ENCODE measurements around the gene OSM. TPM values are rescaled to one million over a fixed set of nuclear protein-coding genes. Genes with fewer than 3 reads are reported as not detected.

OSM gene
- total RNA-seq, 1 donor from 2014 or later = not detected

DNA sequence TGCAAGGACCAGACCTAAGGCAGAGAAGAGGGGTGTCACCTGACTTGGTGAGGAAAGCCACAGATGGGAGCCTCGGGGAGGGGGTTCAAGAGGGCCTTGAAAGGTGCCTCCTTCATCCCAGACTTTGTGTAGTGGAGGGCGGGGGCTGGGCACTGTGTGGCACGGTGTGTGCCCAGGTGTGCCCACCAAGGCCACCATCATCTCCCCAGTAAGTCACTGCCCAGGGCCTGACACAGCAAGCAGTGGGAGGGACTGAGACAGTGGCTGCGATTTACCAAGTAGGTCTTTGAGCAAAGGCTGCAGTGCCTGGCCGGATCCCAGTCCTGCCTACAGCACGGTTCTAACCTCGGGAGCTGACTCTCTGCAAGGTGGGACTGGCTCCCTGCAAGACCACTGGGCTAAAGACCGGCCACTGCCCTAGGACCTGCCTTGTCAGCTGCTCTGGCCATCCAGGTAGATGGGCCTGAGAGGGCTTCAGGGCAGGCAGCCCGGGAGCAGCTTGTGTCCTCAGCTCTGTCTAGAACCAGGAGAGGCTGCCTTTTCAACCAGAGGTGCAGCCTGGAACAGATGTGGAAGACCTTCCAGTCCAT is 1.4 kb downstream of the OSM start:
- DNase-seq (ENCODE audit: extremely low read depth, low read depth, low spot score) = no peak

DNA sequence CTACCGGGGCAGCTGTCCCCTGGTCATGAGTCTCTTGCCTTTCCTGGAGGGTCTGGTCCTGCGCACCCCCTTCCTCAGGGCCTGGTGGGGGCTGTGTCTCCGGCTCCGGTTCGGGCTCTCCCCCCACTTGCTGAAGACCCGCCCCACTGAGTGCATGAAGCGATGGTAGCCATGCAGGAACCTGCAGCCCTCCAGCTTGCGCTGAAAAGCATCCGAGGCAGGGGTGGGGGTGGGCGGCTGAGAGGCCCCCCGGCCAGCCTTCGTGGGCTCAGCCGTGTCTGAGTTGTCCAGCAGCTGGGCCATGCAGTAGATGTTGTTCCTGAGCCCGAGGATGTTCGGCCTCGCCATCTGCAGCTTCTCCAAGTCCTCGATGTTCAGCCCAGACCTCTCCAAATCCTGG is 2.8 kb downstream of the OSM start:
- DNase-seq (ENCODE audit: extremely low read depth, low read depth, low spot score) = no peak

DNA sequence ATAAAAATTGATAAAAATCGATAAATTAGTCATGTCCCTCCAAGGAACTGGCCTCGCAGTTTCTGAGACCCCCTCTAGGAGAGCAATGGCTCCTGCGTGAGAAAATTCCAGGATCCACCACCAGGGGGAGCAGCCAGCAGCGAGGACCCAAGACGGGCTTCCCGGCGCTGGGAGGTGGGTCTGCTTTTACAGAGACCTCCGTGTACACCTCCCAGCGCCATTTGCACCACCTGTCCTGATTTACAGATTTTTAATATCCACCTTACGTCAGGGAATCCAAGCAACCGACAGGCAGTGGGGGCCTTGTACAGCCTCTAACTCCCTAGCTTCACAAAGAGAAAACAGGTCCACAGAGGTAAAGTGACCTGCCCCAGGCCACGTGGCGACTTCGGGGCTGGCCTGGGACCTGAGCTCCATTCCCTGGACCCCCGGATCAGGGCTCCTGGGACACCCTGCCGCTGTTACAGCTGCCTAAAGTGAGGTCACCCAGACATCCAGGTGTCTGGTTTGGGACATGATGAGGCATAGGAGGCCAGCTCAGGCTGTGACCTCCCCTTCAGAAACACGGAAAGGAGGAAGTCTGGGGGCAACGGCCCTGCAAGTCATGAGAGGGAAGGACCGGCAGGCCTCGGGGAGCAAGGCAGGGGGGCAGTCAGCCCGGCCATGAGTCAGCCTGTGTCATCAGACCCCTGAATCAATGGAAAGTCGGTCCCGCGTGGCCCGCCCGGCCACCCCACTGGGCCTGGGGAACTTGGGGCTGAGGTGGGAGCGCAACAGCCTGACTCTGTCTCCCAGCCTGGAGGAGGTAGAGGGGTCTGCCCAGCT is 3.5 kb downstream of the OSM start:
- DNase-seq (ENCODE audit: extremely low read depth, low read depth, low spot score) = no peak

DNA sequence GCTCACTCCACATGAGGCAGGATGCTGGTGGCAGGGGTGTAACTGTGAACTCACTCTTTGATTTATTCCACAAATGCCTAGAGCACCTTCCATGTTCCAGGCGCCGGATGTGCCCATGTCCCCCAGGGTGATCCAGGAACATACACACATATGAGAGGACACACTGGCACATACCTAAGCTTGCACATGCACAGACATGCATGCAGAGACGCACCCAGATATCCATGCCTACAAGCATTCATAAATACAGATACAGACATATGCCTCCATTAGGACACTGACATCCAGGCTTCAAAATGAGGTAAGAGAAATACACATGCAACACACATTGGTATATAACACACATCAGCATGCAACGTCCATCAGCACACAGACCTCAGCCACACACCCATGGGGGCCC is 4.5 kb downstream of the OSM start:
- no peak for DNase-seq (ENCODE audit: extremely low read depth, low read depth, low spot score)

DNA sequence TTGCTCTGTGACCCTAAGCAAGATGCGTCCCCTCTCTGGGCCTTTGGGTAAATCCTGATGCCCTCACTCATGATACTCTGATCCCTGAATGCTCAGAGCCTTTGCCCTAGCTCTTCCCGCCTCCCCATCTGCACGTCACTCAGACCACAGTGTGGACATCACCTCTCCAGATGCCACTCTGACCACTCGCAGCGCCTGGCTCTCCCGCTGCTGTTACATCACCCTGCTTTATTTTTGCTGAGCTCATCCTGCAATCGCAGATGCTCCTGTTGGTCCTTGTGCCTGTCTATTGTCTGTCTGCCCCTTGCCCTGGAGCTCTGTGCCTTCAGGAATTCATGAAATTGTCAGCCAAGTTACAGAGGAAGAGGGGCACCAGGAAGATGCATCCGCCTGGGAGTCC is 5.5 kb downstream of the OSM start:
- DNase-seq (ENCODE audit: extremely low read depth, low read depth, low spot score) = no peak

DNA sequence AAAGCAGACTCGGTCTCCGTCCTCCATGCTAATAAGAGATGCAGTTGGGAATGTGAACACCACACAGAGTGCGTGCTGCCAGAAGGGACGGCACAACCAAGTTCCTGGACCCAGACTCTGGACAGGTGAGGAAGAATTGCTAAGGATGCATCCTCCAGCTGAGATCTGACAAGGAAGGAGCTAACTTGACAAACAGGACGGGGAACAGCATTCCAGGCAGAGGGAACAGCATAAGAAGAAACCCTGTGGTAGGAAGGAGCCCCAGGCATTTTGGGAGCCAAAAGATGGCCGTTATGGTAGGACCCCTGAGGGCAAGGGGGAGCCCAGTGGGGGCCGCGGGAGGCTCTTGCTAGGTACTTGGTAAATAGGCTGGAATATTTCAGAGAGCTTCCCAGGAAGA is 6.0 kb downstream of the OSM start:
- DNase-seq (ENCODE audit: extremely low read depth, low read depth, low spot score) = no peak

DNA sequence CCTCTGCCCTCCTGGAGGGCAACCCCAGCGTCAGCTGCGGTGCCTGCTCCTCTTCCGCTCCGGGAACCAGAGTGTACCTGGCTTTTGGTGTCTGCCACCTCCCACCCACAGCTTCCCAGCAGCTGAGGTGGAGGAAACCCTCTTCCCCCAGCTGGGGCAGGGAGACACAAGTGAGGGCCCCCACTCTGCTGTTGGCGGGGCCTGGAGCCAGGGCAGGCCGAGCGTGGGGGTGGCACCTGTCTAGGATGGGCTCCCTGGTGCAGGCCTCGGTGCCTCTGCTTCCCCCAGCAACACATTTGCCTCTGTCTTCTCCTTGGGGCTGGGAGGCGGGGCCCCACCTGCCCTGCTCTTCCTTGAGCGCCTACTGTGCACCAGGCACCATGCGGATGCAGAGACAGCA is 6.4 kb downstream of the OSM start:
- DNase-seq (ENCODE audit: extremely low read depth, low read depth, low spot score) = no peak

DNA sequence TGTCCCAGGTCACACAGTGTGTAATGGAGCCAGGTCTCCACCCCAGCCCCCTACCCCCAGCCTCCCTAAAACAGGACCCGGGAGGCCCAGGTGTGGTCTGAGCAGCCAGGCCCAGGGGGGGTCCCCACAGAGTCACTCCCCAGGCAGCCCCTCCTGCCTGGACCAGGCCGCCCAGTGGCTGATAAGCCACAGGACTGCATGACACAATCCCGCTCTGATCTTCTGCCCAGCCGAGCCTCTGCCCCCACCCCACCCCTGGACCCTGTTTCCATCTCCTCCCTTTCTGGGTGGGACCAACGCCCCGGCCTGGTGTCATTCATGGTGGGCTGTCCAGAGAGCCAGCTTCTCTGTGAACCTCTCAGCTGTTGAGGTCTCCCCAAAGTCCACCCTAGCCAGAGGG is 12.3 kb downstream of the OSM start:
- no peak for DNase-seq (ENCODE audit: extremely low read depth, low read depth, low spot score)

DNA sequence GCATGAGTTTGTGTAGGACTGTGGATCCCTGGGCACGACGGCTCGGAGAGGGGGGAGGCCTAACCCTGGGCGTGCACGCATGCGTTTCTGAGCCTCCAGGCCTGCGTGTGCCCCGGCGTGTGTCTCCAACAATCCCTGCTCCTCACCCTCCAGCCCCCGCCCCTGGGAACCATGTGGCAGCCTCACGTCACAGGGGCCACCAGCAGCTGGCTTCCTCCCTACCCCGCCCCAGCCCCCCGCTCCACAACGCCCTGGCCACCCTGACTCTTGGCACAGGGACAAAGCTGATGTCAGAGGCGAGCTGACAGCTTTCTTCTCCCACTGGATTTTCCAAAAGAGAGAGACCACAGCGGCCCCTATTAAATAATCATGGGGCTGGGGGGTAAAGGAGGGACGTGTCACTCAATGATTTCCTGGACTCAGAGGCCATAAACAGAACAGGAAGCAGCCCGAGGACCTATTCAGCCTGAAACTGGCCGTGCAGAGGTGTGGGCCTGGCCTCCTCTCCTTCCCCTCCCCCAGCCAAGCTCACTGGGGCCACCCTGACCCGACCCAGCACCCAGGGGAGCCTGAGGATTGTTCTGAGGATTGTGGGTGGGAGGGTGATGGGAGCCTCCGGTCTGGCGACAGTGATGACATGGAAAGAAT is 13.3 kb downstream of the OSM start:
- DNase-seq (ENCODE audit: extremely low read depth, low read depth, low spot score) = no peak

DNA sequence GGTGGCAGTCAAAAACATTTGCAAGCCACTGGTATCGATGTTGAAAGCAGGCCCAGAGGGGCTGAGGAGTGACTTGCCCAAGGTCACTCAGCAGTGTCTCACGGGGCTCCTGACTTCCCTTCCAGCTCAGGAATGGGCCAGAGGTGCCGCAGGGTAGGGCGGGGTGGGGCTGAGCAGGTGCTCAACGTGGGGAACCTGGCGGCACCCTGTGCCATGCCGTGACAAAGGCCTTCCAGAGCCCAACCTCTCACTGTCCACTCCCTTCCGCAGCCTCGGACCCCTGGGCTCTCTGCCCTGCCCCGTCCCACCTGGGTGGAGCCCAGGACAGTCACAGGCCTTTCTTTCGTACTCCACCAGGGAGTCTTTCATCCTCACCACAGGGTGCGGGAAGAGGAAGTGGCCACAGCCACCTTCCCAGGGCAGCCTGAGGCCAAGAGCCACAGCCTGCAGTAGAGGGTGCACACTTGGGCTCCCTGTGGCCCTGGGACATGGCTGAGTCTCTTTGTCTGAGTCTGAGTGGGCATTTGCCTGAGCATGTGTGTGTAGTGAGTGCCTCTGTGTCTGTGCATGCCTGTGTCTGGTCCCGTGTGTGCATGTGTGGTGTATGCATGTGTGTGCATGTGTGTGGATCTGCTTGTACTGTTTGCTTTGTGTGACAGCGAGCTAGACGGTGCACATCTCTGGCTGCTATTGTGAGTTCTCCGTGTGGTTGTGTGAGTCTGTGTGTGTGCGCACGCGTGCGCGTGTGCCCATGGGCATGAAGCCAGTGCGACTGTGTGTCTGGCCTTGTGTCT is 14.0 kb downstream of the OSM start:
- DNase-seq (ENCODE audit: extremely low read depth, low read depth, low spot score) = no peak

DNA sequence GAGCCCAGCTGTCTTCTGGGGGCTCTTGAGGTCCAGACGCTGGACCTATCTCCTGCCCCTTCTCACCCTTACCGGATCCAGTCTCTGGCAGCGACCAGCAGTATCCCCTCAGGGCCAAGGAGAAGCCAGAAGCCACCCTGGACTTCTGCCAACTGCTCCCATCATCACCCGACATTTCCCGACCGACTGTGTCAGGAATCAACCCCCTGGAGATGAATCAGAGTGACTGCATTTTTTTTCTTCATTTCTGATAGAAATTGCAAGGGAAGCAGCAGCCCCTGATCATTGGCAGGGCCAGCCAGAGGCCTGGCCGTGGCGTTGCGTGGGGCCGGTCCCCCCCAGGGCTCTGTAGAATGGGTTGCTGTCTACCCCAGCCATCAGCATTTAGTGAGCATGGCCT is 14.9 kb downstream of the OSM start:
- DNase-seq (ENCODE audit: extremely low read depth, low read depth, low spot score) = no peak

DNA sequence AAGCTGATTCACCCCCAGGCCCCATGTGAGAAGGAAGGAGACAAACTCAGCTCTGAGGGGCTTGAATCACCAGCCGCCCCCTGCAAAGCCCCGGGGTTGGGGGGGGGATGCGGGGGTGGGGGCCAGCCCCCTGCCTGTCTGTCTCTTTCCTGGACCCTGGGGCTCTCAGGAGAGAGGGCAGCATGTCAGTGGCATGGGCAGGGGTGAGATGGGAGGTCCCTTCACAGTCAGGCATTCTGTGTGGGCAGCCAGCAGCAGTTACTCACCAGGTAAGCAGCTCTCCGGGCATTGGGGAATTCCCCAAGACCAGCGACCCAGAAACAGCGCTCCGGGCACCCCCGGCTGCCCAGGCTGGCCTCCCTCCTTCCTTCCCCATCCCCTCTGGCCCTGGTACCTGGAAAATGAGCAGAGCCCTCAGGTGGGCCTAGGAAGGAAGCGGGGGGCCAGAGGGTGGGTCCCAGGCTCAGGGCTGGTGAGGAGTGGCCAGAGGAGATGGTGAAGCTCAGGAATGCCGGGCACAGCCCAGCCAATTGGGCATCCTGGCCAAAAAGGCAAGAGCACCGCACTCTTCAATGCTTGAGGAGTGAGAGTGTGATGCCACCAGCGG is 15.9 kb downstream of the OSM start:
- DNase-seq (ENCODE audit: extremely low read depth, low read depth, low spot score) = no peak

DNA sequence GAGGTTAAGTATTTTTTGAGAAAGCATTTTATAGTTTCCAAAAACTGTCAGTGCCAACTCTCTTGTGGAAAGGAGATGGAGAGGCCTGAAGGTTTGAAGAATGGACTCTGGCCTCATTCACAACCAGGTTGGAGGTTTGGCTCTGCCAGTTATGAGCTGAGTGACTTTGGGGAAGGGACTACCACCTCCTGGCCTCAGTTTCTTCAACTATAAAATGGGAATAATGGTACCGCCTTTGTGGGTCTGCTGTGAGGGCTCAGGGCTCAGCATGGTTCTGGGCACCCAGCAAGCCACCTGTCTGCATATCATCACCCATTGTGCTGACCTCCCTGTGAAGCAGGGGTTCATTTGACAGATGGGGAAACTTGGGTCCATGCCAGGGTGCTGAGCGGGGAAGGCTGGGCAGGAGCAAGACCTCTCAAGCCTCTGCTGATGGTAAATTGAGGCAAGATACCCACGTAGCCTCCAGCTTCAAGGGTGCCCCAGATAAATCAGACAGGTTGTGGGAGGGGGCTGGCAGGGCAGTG is 16.5 kb downstream of the OSM start:
- DNase-seq (ENCODE audit: extremely low read depth, low read depth, low spot score) = no peak

DNA sequence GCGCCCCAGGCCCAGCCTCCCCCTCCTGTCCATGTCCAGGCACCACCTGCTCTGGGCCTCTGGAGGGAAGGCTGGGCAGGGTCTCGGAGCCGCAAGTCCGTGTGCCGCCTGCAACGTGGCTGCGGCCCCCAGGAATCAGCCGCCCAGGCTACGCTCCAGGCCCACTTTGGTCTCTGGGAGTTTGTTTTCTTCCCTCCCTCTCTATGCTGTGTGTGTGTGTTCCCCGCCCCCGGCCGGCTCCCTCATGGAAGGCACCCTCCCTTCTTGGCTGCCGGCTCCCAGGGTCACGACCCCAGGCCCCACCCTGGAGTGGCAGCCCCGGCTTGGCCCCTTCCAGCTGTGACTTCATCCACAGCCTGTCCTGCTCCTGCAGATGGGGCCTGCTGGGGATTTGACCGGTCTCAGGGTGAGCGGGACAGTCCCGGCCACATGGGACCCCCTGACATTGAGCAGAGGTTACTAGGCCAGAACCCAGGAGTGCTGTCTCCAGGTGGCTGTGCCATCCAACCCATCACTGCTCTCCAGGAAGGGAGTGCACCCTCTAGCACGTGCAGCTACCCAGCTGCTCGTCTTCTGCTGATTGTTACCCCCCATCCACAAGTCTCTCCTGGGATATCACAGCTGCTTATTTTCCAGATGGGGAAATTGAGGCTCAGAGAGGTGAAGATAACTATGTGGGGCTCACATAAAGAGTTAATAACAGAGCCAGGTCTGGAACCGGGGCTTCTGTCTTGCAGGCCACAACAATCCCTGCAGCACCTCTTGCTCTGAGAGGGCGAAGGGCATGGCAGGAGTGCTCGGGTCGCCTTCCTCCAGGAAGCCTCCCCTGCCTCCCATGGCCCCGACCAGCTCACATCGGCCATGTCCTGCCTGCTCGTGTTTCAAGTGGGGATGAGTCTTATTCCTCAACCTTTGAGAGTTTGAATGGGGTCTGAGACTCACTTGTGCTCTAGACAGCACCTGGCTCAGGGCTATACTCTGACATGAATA is 17.3 kb downstream of the OSM start:
- no peak for DNase-seq (ENCODE audit: extremely low read depth, low read depth, low spot score)

DNA sequence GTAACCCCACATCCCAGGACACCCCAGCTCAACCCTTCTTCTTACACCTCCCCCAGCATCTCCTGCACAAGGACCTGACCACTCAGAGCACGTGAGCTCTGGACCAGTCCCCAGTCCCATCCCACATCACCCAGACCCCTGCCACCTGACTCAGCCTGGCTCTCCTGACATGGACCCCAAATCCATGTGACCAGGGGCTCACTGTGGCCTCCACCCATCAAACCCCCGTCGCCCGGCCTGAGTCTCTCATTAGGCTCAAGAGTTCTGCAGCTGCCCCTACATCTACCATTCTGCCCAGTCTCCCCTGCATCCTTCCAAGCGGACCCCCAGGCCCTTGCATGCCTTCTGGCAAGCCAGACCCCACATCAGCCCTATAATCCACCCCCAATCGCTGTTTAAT is 18.2 kb downstream of the OSM start:
- DNase-seq (ENCODE audit: extremely low read depth, low read depth, low spot score) = no peak

DNA sequence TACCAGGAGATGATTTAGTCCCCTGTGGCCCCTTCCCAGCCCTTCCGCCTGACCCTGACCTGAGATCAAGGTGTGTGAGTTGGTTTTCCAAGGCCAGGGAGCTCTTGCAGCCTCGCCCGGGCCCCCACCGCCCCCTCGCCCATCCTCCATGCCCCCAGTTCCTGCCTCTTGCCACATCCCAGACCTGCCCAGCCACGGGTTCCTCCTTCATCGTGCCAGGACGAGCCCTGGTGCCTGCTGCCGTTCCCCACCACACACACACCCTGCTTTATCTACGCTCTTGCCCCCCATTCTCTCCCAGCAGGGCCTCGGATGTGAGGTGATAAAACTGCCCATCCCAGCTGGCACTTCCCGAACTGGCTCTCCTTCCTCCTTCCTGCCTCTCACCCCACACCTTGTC is 18.7 kb downstream of the OSM start:
- DNase-seq (ENCODE audit: extremely low read depth, low read depth, low spot score) = no peak

DNA sequence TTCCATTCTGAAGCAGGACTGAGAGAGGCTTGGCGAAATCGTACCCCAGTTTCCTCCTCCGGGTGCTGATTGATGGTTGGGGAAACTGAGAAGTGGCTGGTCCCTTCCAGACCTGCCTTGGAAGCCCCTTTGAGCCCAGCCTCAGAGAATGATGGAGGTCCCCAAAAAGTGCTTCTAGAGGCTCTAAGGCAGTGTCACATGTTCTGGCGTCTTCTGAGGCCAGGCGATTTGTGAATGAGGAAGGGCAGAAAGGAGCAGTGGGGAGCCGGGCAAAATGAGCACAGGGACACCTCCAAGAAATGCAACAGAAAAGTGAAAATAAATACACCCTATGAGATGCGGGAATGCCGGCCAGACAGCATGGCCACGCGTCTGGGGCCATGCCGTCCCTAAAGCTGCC is 19.1 kb downstream of the OSM start:
- no peak for DNase-seq (ENCODE audit: extremely low read depth, low read depth, low spot score)

DNA sequence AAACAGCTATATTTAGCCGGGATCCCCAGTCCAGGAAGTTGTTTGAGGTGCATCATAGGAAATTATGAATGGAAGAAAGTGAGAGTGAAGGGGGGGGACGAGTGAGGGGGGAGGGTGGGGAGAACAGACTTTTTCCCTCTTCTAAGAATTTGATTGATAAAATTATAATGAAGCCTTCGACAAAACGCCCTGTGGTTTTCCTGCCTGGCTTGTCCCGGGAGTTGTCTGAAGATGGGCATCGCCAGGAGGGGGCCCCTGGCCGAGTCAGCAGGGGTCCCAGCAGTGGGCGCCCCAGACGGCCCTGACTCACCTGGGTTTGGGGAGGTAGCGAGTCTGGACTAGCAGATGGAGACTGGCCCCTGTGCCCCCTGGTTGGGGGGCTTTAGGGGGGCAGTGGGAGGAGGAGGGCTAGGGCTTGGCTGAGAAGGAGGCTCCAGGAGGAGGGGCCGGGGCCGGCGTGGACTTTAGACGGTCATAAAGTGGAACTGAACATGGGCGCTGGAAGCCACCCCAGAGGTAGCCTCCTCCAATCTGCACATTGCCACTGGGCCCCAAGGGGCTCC is 19.8 kb downstream of the OSM start:
- no peak for DNase-seq (ENCODE audit: extremely low read depth, low read depth, low spot score)

Measured in glomerular endothelial cell (primary cell).